Measurements from ENCODE around the gene PDE4D. TPM values are rescaled to one million over a fixed set of nuclear protein-coding genes. Genes with fewer than 3 reads are reported as not detected.

Gene PDE4D
- total RNA-seq, 5 donors from 2014 or later (not counting 1 experiment from before 2014, with no cell fraction given) = 45.1 to 136 (median 64.9) TPM

DNA sequence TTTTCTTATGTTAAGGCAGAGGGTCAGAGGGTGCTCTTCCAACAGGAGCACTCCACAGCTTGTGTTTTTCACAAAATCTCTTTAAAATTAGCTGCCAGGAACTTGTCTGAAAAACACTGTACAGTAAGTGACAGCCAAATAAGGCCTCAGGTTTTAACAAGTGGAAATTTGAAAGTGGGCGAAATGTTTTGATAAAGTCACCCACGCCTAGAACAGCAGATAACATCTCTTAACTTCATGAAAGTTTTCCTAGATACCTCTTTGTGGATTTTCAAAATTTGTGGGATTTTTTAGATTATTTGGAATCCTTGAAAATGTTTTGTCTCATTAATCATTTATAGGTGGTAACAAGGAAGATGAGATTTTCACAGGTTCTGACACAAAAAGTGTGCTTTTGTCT, 121.3 kb downstream of the PDE4D start:
- Mint-ChIP-seq H3K27ac (no peak overlapping the region), H3K4me3 (no peak overlapping the region), H3K27me3 (peaks cover 18 to 26% of the 10 kb centered on the region in 2 donors), H3K9me3 (no peaks in the 10 kb centered on the region), H3K4me1 (peaks cover 11 to 12% (median 11%) of the 10 kb centered on the region in 3 donors), H3K36me3 (no peaks in the 10 kb centered on the region)
- WGBS (ENCODE audit: insufficient coverage) = no CpG with 5 or more reads among the region's 2 CpGs
- ChIA-PET POLR2A (no interaction called here), CTCF (no interaction called here)
- ATAC-seq (replicated peaks in 1 of 4) (no peak), DNase-seq (no peak)
- no peaks in the 10 kb centered on the region for H3K36me3 ChIP-seq (ENCODE audit: control insufficient read depth in 2 of 2, extremely low read depth in 1 of 2, insufficient read depth in 1 of 2, low read length in 1 of 2)
- no peak overlapping the region for H3K4me3 ChIP-seq (ENCODE audit: control insufficient read depth in 1 of 2, extremely low read depth in 1 of 2, low read length in 1 of 2)
- H3K4me1 ChIP-seq (ENCODE audit: control insufficient read depth in 1 of 2, extremely low read depth in 1 of 2, insufficient read depth in 2 of 2, low read length in 2 of 2) = peaks cover 0 to 8% of the 10 kb centered on the region in 2 experiments
- no peaks in the 10 kb centered on the region for H3K9me3 ChIP-seq
- H3K27me3 ChIP-seq (replicated peaks in 1 of 2; ENCODE audit: control insufficient read depth in 2 of 2, extremely low read depth in 1 of 2, insufficient read depth in 2 of 2, low read length in 1 of 2) = peaks cover 0 to 12% of the 10 kb centered on the region in 2 experiments
- H3K27ac ChIP-seq (ENCODE audit: low read length) = no peak overlapping the region

DNA sequence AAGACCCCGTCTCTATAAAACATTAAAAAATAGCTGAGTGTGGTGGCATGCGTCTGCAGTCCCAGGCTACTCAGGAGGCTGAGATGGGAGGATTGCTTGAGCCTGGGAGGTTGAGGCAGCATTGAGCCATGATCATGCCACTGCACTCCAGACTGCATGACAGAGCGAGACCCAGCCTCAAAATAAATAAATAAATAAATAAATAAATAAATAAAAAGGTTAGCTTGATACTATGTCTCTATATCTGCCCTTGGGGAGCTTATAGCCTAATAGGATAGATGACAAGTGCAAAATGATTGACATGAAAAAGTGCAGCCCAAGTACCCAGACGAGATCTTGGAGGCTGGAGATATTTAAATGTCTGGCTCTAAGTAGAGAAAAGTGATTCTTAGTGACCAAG, 122.6 kb downstream of the PDE4D start:
- no peaks in the 10 kb centered on the region for H3K36me3 ChIP-seq (ENCODE audit: control insufficient read depth in 2 of 2, extremely low read depth in 1 of 2, insufficient read depth in 1 of 2, low read length in 1 of 2)
- H3K27ac ChIP-seq (ENCODE audit: low read length) = no peak overlapping the region
- DNase-seq (no peak), ATAC-seq (replicated peaks in 1 of 4) (no peak)
- ChIA-PET POLR2A (no interaction called here), CTCF (no interaction called here)
- peaks cover 25 to 28% of the 10 kb centered on the region in 2 donors for H3K27me3 Mint-ChIP-seq
- no peaks in the 10 kb centered on the region for H3K9me3 Mint-ChIP-seq
- H3K4me1 Mint-ChIP-seq = peaks cover 11 to 12% (median 11%) of the 10 kb centered on the region in 3 donors
- peaks cover 0 to 14% of the 10 kb centered on the region in 2 experiments for H3K27me3 ChIP-seq (replicated peaks in 1 of 2; ENCODE audit: control insufficient read depth in 2 of 2, extremely low read depth in 1 of 2, insufficient read depth in 2 of 2, low read length in 1 of 2)
- no peak overlapping the region for H3K4me3 Mint-ChIP-seq
- H3K27ac Mint-ChIP-seq = no peak overlapping the region
- no peak overlapping the region for H3K4me3 ChIP-seq (ENCODE audit: control insufficient read depth in 1 of 2, extremely low read depth in 1 of 2, low read length in 1 of 2)
- no peaks in the 10 kb centered on the region for H3K9me3 ChIP-seq
- peaks cover 0 to 8% of the 10 kb centered on the region in 2 experiments for H3K4me1 ChIP-seq (ENCODE audit: control insufficient read depth in 1 of 2, extremely low read depth in 1 of 2, insufficient read depth in 2 of 2, low read length in 2 of 2)
- 57% methylated on average over 1 of the region's 4 CpGs for WGBS (ENCODE audit: insufficient coverage)
- H3K36me3 Mint-ChIP-seq = no peaks in the 10 kb centered on the region

DNA sequence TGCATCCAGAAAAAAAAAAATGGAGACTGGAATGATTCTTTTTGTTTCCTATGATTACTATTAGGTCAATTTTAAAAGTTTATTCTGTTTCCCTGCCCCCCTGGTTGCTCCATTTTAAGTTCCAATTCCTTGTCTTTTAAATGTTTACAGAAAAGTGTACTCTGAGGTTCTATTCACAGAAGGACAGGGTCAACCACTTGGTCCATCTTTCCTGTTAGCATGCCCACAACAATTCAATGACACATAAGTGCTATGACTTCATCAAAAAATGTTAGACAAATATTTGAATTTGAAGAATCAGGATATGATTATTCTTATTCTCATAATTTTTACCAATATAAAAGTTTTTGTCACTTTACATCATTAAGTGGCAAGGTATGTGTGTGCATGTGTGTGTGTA, 123.7 kb downstream of the PDE4D start:
- Mint-ChIP-seq H3K36me3 (no peaks in the 10 kb centered on the region), H3K27ac (no peak overlapping the region), H3K4me3 (no peak overlapping the region), H3K27me3 (peaks cover 28 to 29% of the 10 kb centered on the region in 2 donors), H3K9me3 (no peaks in the 10 kb centered on the region), H3K4me1 (peaks cover 11 to 12% (median 11%) of the 10 kb centered on the region in 3 donors)
- no peak overlapping the region for H3K4me3 ChIP-seq (ENCODE audit: control insufficient read depth in 1 of 2, extremely low read depth in 1 of 2, low read length in 1 of 2)
- POLR2A ChIA-PET = no interaction called here
- H3K27ac ChIP-seq (ENCODE audit: low read length) = no peak overlapping the region
- no peaks in the 10 kb centered on the region for H3K36me3 ChIP-seq (ENCODE audit: control insufficient read depth in 2 of 2, extremely low read depth in 1 of 2, insufficient read depth in 1 of 2, low read length in 1 of 2)
- peaks cover 0 to 14% of the 10 kb centered on the region in 2 experiments for H3K27me3 ChIP-seq (replicated peaks in 1 of 2; ENCODE audit: control insufficient read depth in 2 of 2, extremely low read depth in 1 of 2, insufficient read depth in 2 of 2, low read length in 1 of 2)
- CTCF ChIA-PET = interaction anchor here in 1 of 2 donors (0.6 kb wide), 1 partner anchor 1290 kb away, joined by 3 read pairs; no protein-coding TSS in a partner anchor
- H3K4me1 ChIP-seq (ENCODE audit: control insufficient read depth in 1 of 2, extremely low read depth in 1 of 2, insufficient read depth in 2 of 2, low read length in 2 of 2) = peaks cover 0 to 8% of the 10 kb centered on the region in 2 experiments
- DNase-seq (no peak), ATAC-seq (replicated peaks in 1 of 4) (no peak)
- H3K9me3 ChIP-seq = no peaks in the 10 kb centered on the region

DNA sequence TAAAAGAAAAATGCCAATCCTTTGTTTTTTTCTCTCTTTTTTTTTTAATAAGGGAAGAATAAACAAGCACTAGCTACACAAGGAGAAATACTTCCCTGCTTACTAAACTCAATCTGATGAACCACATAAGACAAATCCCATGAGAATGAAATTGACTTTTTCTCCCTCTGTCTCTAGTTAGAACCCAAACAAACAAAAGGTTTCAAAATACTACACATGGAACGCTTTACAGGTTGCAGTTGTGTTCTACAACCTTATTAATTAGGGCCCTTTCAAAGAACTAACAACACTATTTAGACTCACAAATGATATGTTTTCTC, 124.5 kb downstream of the PDE4D start:
- POLR2A ChIA-PET = no interaction called here
- no peak for ATAC-seq (replicated peaks in 1 of 4)
- peaks cover 0 to 8% of the 10 kb centered on the region in 2 experiments for H3K4me1 ChIP-seq (ENCODE audit: control insufficient read depth in 1 of 2, extremely low read depth in 1 of 2, insufficient read depth in 2 of 2, low read length in 2 of 2)
- Mint-ChIP-seq H3K9me3 (no peaks in the 10 kb centered on the region), H3K27me3 (peaks cover 28 to 29% of the 10 kb centered on the region in 2 donors), H3K4me3 (peak overlapping the region; percentile 25 to 73 (median 66)), H3K27ac (no peak overlapping the region), H3K36me3 (no peaks in the 10 kb centered on the region), H3K4me1 (peaks cover 11 to 12% (median 11%) of the 10 kb centered on the region in 3 donors)
- no peak overlapping the region for H3K4me3 ChIP-seq (ENCODE audit: control insufficient read depth in 1 of 2, extremely low read depth in 1 of 2, low read length in 1 of 2)
- CTCF ChIA-PET = no interaction called here
- no peak for DNase-seq
- H3K36me3 ChIP-seq (ENCODE audit: control insufficient read depth in 2 of 2, extremely low read depth in 1 of 2, insufficient read depth in 1 of 2, low read length in 1 of 2) = no peaks in the 10 kb centered on the region
- no peak overlapping the region for H3K27ac ChIP-seq (ENCODE audit: low read length)
- H3K9me3 ChIP-seq = no peaks in the 10 kb centered on the region
- 40% methylated on average over 1 of the region's 1 CpG for WGBS (ENCODE audit: insufficient coverage)
- peaks cover 0 to 14% of the 10 kb centered on the region in 2 experiments for H3K27me3 ChIP-seq (replicated peaks in 1 of 2; ENCODE audit: control insufficient read depth in 2 of 2, extremely low read depth in 1 of 2, insufficient read depth in 2 of 2, low read length in 1 of 2)

DNA sequence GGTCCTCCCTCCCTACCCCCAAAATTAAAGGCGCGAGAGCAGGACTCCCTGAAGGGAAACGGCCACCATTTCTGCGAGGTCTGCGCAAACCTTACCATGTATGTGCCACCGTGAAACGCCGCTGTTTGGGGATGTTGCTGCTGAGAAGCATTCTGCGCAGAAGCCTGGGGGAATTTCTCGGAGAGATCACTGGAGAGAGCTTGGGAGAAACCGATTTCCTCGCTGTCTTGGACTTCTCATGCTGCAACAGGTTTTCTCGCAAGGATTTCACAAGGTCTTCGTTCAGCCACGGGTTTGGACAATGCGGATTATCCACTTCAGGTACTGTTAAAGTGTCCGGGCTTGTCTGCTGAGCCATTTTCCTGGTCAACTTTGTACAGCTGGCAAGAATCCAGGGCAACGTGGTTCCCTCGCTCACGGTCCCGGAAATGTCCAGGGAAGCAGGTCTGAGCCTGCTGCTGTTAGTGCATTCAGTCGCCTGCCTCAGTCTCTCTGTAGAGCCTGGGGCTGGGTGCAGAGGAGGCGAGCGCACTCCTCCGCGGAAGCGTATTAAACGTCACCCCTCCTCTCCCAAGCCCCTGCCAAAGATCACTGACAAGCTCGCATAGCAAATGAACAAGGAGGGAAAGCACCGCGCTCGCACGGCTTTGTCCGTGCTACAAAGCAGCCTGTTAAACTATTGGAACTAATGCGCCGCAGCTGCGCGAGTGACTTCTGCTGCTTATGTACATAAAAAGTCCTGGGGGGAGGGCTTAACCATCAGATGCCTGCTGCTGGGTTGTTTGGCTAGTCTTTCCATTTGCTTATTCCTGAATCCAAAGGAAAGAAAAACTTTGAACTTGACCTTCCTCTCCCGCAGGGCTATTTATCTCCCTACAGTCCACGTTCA, 125.1 kb downstream of the PDE4D start:
- Histone ChIP-seq H3K4me1 (ENCODE audit: control insufficient read depth in 1 of 2, extremely low read depth in 1 of 2, insufficient read depth in 2 of 2, low read length in 2 of 2) (peaks cover 0 to 8% of the 10 kb centered on the region in 2 experiments), H3K9me3 (no peaks in the 10 kb centered on the region), H3K27ac (ENCODE audit: low read length) (no peak overlapping the region), H3K36me3 (ENCODE audit: control insufficient read depth in 2 of 2, extremely low read depth in 1 of 2, insufficient read depth in 1 of 2, low read length in 1 of 2) (no peaks in the 10 kb centered on the region), H3K27me3 (replicated peaks in 1 of 2; ENCODE audit: control insufficient read depth in 2 of 2, extremely low read depth in 1 of 2, insufficient read depth in 2 of 2, low read length in 1 of 2) (peaks cover 0 to 14% of the 10 kb centered on the region in 2 experiments), H3K4me3 (ENCODE audit: control insufficient read depth in 1 of 2, extremely low read depth in 1 of 2, low read length in 1 of 2) (peak overlapping the region; percentile 34 to 44)
- Mint-ChIP-seq H3K4me3 (peak overlapping the region; percentile 66 to 80 (median 73)), H3K9me3 (no peaks in the 10 kb centered on the region), H3K27ac (peak overlapping the region in 1 of 2 donors; percentile 48), H3K36me3 (no peaks in the 10 kb centered on the region), H3K4me1 (peaks cover 11 to 16% (median 11%) of the 10 kb centered on the region in 3 donors), H3K27me3 (peaks cover 28 to 29% of the 10 kb centered on the region in 2 donors)
- ATAC-seq (replicated peaks in 1 of 4) (peak; percentile 37 to 75 (median 45)), DNase-seq (peak in 23 of 35 experiments; percentile 2 to 43 (median 8))
- WGBS (ENCODE audit: insufficient coverage) = 9% methylated on average over 28 of the region's 40 CpGs
- POLR2A ChIA-PET = no interaction called here
- CTCF ChIA-PET = no interaction called here

DNA sequence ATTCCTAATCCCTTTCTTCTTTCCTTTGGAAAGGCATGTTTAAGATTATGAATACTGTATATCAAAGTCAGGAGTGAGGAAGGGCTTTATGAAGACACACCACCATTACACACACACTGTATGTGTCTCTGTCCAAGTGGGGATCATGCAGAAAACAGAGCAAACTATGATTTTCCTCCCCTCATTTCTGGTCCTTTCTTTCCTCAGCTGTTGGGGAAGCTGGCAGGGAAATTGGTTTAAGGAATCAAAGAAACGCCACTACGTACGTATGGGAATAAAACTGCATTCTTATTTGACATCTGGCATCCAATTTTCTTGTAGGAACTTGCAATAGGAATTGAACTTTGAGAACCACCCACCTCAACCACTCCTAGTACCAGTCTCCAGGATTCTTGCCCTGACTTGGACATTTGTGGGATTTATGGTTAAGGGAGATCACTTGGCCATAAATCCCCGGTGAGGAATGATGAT, 125.8 kb downstream of the PDE4D start:
- Histone ChIP-seq H3K9me3 (no peaks in the 10 kb centered on the region), H3K36me3 (ENCODE audit: control insufficient read depth in 2 of 2, extremely low read depth in 1 of 2, insufficient read depth in 1 of 2, low read length in 1 of 2) (no peaks in the 10 kb centered on the region), H3K27ac (ENCODE audit: low read length) (no peak overlapping the region), H3K4me1 (ENCODE audit: control insufficient read depth in 1 of 2, extremely low read depth in 1 of 2, insufficient read depth in 2 of 2, low read length in 2 of 2) (peaks cover 0 to 8% of the 10 kb centered on the region in 2 experiments), H3K4me3 (ENCODE audit: control insufficient read depth in 1 of 2, extremely low read depth in 1 of 2, low read length in 1 of 2) (peak overlapping the region in 1 of 2 donors; percentile 34), H3K27me3 (replicated peaks in 1 of 2; ENCODE audit: control insufficient read depth in 2 of 2, extremely low read depth in 1 of 2, insufficient read depth in 2 of 2, low read length in 1 of 2) (peaks cover 0 to 14% of the 10 kb centered on the region in 2 experiments)
- Mint-ChIP-seq H3K4me1 (peaks cover 11 to 16% (median 11%) of the 10 kb centered on the region in 3 donors), H3K27me3 (peaks cover 28 to 29% of the 10 kb centered on the region in 2 donors), H3K36me3 (no peaks in the 10 kb centered on the region), H3K27ac (no peak overlapping the region), H3K4me3 (peak overlapping the region; percentile 66 to 80 (median 73)), H3K9me3 (no peaks in the 10 kb centered on the region)
- ChIA-PET CTCF (no interaction called here), POLR2A (no interaction called here)
- no peak for ATAC-seq (replicated peaks in 1 of 4)
- DNase-seq = no peak
- WGBS (ENCODE audit: insufficient coverage) = no CpG with 5 or more reads among the region's 4 CpGs
